ENCODE data around the gene PDE11A. TPM values are rescaled to one million over a fixed set of nuclear protein-coding genes. Genes with fewer than 3 reads are reported as not detected.

PDE11A gene
- total and polyA plus RNA-seq, 4 donors = 1.0 to 5.9 (median 1.7) TPM

GRCh38 chr2:178005756-178006155 lies 66.8 kb downstream of the PDE11A start (continued):
- TF ChIP-seq MAX (IDR thresholded peaks at IDR 0.05) = no peak
- TF ChIP-seq HNF4A (conservative IDR thresholded peaks at IDR 0.05) = no peak
- no peak for TF ChIP-seq EGR1 (IDR thresholded peaks at IDR 0.05; ENCODE audit: low read depth in 2 of 2)
- TF ChIP-seq FOXA2 (IDR thresholded peaks at IDR 0.05) = no peak
- no peak for TF ChIP-seq TAF1 (conservative IDR thresholded peaks at IDR 0.05)

- DNase-seq (ENCODE audit: low spot score) = no peak
- Histone ChIP-seq H3K27me3 (ENCODE audit: control insufficient read depth in 4 of 4, insufficient read depth in 4 of 4, low read length in 3 of 4) (no peaks in the 10 kb centered on the region), H3K4me3 (ENCODE audit: low read depth in 1 of 3, low read length in 3 of 3) (no peak overlapping the region), H3K9ac (ENCODE audit: low read depth in 1 of 2, low read length in 2 of 2) (no peak overlapping the region), H3K27ac (ENCODE audit: low read depth in 1 of 2, low read length in 2 of 2) (no peak overlapping the region), H3K9me3 (ENCODE audit: control insufficient read depth in 4 of 4, low read length in 3 of 4) (no peaks in the 10 kb centered on the region), H3K4me1 (ENCODE audit: control insufficient read depth in 4 of 4, insufficient read depth in 4 of 4, low read length in 3 of 4) (no peaks in the 10 kb centered on the region), H3K36me3 (ENCODE audit: control insufficient read depth in 4 of 4, insufficient read depth in 3 of 4, low read depth in 1 of 4, low read length in 3 of 4) (no peaks in the 10 kb centered on the region)
- no peak for TF ChIP-seq RAD21 (IDR thresholded peaks at IDR 0.05)
- no peak for TF ChIP-seq HNF4A (conservative IDR thresholded peaks at IDR 0.05)
- no peak for TF ChIP-seq ATF3 (IDR thresholded peaks at IDR 0.05)
- no peak for TF ChIP-seq FOXA2 (IDR thresholded peaks at IDR 0.05)
- TF ChIP-seq REST (IDR thresholded peaks at IDR 0.05) = no peak
- no peak for TF ChIP-seq HNF4G (IDR thresholded peaks at IDR 0.05)
- TF ChIP-seq GABPA (IDR thresholded peaks at IDR 0.05 in 1 of 2, conservative IDR thresholded peaks at IDR 0.05 in 1 of 2) = no peak
- TF ChIP-seq FOXA1 (IDR thresholded peaks at IDR 0.05) = no peak
- TF ChIP-seq CTCF (IDR thresholded peaks at IDR 0.05; ENCODE audit: low read depth, low read length, missing input control) = no peak
- TF ChIP-seq JUND (IDR thresholded peaks at IDR 0.05) = no peak
- TF ChIP-seq TAF1 (conservative IDR thresholded peaks at IDR 0.05) = no peak
- no peak for TF ChIP-seq YY1 (IDR thresholded peaks at IDR 0.05)
- TF ChIP-seq EGR1 (IDR thresholded peaks at IDR 0.05; ENCODE audit: low read depth in 2 of 2) = no peak
- no peak for TF ChIP-seq ZBTB33 (IDR thresholded peaks at IDR 0.05)
Observed at GRCh38 chr2:178002038-178002437, 70.5 kb downstream of the PDE11A start.
